ENCODE measurements around the gene MVD. TPM values are rescaled to one million over a fixed set of nuclear protein-coding genes. Genes with fewer than 3 reads are reported as not detected.
A peak's percentile ranks its signal among the peaks of the same experiment; 100 is the strongest.
"Not testable (repeated sequence)": the region's sequence is repeated elsewhere in the genome, so short reads cannot be mapped to it uniquely, and the experiment has no call there.

MVD gene
- total RNA-seq, 1 donor from 2014 or later = 16.2 TPM

- DNase-seq (ENCODE audit: low spot score) = no peak
- no peak for ATAC-seq
Observed at GRCh38 chr16:88613911-88614817, 48.7 kb downstream of the MVD start.

- DNase-seq (ENCODE audit: low spot score) (no peak), ATAC-seq (no peak)
Observed at GRCh38 chr16:88613293-88613692, 49.6 kb downstream of the MVD start.

GRCh38 chr16:88610909-88611812 lies 51.7 kb downstream of the MVD start:
- DNase-seq (ENCODE audit: low spot score) (no peak), ATAC-seq (no peak)

GRCh38 chr16:88610080-88610479 lies 52.8 kb downstream of the MVD start:
- no peak for ATAC-seq
- no peak for DNase-seq (ENCODE audit: low spot score)

GRCh38 chr16:88609426-88609825 lies 53.5 kb downstream of the MVD start:
- not testable (repeated sequence) for DNase-seq (ENCODE audit: low spot score); ATAC-seq

GRCh38 chr16:88608076-88608475 lies 54.8 kb downstream of the MVD start:
- ATAC-seq = no peak

GRCh38 chr16:88606148-88606757 lies 56.6 kb downstream of the MVD start:
- DNase-seq (ENCODE audit: low spot score) (no peak), ATAC-seq (no peak)

More at GRCh38 chr16:88608076-88608475, 54.8 kb downstream of the MVD start:
- DNase-seq (ENCODE audit: low spot score) = no peak

- peak; percentile 13 for ATAC-seq
Observed at GRCh38 chr16:88605186-88606147, 57.4 kb downstream of the MVD start.

GRCh38 chr16:88602091-88602490 lies 60.8 kb downstream of the MVD start:
- ATAC-seq = peak; percentile 89

More at GRCh38 chr16:88605186-88606147, 57.4 kb downstream of the MVD start:
- no peak for DNase-seq (ENCODE audit: low spot score)

More at GRCh38 chr16:88602091-88602490, 60.8 kb downstream of the MVD start:
- peak; percentile 97 for DNase-seq (ENCODE audit: low spot score)

Other genes with a start within 250 kb of the MVD start
- 14.6 TPM for gene ZFPM1, start 209.8 kb downstream of the MVD start, total RNA-seq
- 18.1 TPM for gene ZC3H18, start 92.7 kb downstream of the MVD start, total RNA-seq
- not detected for gene IL17C, start 24.5 kb downstream of the MVD start, total RNA-seq
- 32.5 TPM for gene CYBA, start 12.0 kb downstream of the MVD start, total RNA-seq
- gene SNAI3, start 23.4 kb upstream of the MVD start, total RNA-seq = 0.43 TPM
- 10.4 TPM for gene RNF166, start 43.3 kb upstream of the MVD start, total RNA-seq
- gene CTU2, start 43.4 kb upstream of the MVD start, total RNA-seq = 8.3 TPM
- gene PIEZO1, start 122.1 kb upstream of the MVD start, total RNA-seq = 67.8 TPM
- 0.50 TPM for gene CDT1, start 140.7 kb upstream of the MVD start, total RNA-seq
- gene APRT, start 148.8 kb upstream of the MVD start, total RNA-seq = 68.9 TPM
- 23.1 TPM for gene GALNS, start 193.9 kb upstream of the MVD start, total RNA-seq
- gene TRAPPC2L, start 194.0 kb upstream of the MVD start, total RNA-seq = 20.2 TPM
- gene PABPN1L, start 203.6 kb upstream of the MVD start, total RNA-seq = 0.23 TPM